ENCODE results near the gene MAF. TPM values are rescaled to one million over a fixed set of nuclear protein-coding genes. Genes with fewer than 3 reads are reported as not detected.

MAF gene
- total and polyA plus RNA-seq, 2 experiments from 2014 or later = 31.6 to 85.0 TPM

DNA sequence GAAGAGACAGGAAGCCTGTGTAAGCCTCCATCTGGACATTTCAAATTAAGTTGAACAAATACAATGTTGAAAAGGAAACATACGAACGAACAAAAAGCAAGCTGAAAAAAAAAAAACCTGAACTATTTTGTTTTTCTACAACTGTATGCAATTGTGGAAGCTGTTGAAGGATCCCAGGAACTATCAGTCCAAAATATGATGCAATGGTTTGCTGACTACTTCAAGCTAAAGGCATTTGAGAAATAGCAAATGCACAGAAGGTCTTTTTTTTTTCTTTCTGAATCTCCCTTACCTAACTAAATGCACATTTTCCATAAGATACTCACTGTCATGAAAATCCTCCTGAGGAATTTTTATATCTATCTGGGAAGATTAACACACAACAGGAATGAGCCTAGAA, 40.2 kb downstream of the MAF start:
- H3K36me3 ChIP-seq (replicated peaks; ENCODE audit: insufficient read depth, low read depth) = no peaks in the 10 kb centered on the region
- DNase-seq (ENCODE audit: low spot score) = no peak
- 71% methylated on average over 2 of the region's 2 CpGs for WGBS (ENCODE audit: low lambda C conversion rate, missing lambda C conversion rate)
- no peaks in the 10 kb centered on the region for H4K20me1 ChIP-seq (ENCODE audit: insufficient read depth, poor library complexity, severe bottlenecking)
- H3K4me2 ChIP-seq = no peak overlapping the region
- H3K9me2 ChIP-seq (replicated peaks; ENCODE audit: insufficient read depth) = no peaks in the 10 kb centered on the region
- no peak overlapping the region for H3K27ac ChIP-seq
- no peak for TF ChIP-seq EZH2phosphoT487 (IDR thresholded peaks at IDR 0.05; ENCODE audit: low read depth, severe bottlenecking, unreplicated experiment)
- TF ChIP-seq, protein P1, sequence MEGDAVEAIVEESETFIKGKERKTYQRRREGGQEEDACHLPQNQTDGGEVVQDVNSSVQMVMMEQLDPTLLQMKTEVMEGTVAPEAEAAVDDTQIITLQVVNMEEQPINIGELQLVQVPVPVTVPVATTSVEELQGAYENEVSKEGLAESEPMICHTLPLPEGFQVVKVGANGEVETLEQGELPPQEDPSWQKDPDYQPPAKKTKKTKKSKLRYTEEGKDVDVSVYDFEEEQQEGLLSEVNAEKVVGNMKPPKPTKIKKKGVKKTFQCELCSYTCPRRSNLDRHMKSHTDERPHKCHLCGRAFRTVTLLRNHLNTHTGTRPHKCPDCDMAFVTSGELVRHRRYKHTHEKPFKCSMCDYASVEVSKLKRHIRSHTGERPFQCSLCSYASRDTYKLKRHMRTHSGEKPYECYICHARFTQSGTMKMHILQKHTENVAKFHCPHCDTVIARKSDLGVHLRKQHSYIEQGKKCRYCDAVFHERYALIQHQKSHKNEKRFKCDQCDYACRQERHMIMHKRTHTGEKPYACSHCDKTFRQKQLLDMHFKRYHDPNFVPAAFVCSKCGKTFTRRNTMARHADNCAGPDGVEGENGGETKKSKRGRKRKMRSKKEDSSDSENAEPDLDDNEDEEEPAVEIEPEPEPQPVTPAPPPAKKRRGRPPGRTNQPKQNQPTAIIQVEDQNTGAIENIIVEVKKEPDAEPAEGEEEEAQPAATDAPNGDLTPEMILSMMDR (IDR thresholded peaks at IDR 0.05; ENCODE audit: poor library complexity) = no peak
- TF ChIP-seq EZH2 (IDR thresholded peaks at IDR 0.05; ENCODE audit: borderline replicate concordance) = no peak
- no peak overlapping the region for H2AFZ ChIP-seq
- no peak overlapping the region for H3K4me3 ChIP-seq
- no peaks in the 10 kb centered on the region for H3K9me3 ChIP-seq (ENCODE audit: low read depth)
- H3K27me3 ChIP-seq = no peaks in the 10 kb centered on the region
- no peaks in the 10 kb centered on the region for H3K79me2 ChIP-seq
- peaks cover 13% of the 10 kb centered on the region for H3K4me1 ChIP-seq (ENCODE audit: insufficient read depth)

DNA sequence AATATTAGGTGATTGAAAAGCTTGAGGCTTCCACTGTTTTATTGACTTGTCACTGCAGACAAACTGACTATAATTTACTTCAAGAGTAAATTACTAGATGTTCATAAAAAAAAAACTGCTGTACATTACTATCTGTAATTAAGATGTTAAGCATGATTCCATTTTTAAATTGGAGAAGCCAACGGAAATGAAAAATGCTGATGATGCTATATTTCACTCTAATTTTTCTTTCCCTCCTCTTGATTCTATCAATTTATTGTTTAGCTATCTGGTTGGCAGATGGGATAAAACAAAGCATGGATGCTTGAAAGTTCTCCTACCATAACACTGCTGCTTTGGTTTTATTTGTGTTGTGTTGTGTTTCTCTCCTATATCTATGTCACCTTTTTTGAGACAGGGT, 41.0 kb downstream of the MAF start:
- Histone ChIP-seq H3K27ac (no peak overlapping the region), H4K20me1 (ENCODE audit: insufficient read depth, poor library complexity, severe bottlenecking) (no peaks in the 10 kb centered on the region), H3K4me1 (ENCODE audit: insufficient read depth) (peaks cover 8% of the 10 kb centered on the region), H3K4me2 (no peak overlapping the region), H2AFZ (no peak overlapping the region), H3K79me2 (no peaks in the 10 kb centered on the region), H3K36me3 (replicated peaks; ENCODE audit: insufficient read depth, low read depth) (no peaks in the 10 kb centered on the region), H3K27me3 (no peaks in the 10 kb centered on the region), H3K9me2 (replicated peaks; ENCODE audit: insufficient read depth) (no peaks in the 10 kb centered on the region), H3K4me3 (no peak overlapping the region), H3K9me3 (ENCODE audit: low read depth) (no peaks in the 10 kb centered on the region)
- 41% methylated on average over 1 of the region's 1 CpG for WGBS (ENCODE audit: low lambda C conversion rate, missing lambda C conversion rate)
- TF ChIP-seq EZH2phosphoT487 (IDR thresholded peaks at IDR 0.05; ENCODE audit: low read depth, severe bottlenecking, unreplicated experiment) = no peak
- no peak for TF ChIP-seq EZH2 (IDR thresholded peaks at IDR 0.05; ENCODE audit: borderline replicate concordance)
- TF ChIP-seq, protein P1 (IDR thresholded peaks at IDR 0.05; ENCODE audit: poor library complexity) = no peak
- DNase-seq (ENCODE audit: low spot score) = no peak

DNA sequence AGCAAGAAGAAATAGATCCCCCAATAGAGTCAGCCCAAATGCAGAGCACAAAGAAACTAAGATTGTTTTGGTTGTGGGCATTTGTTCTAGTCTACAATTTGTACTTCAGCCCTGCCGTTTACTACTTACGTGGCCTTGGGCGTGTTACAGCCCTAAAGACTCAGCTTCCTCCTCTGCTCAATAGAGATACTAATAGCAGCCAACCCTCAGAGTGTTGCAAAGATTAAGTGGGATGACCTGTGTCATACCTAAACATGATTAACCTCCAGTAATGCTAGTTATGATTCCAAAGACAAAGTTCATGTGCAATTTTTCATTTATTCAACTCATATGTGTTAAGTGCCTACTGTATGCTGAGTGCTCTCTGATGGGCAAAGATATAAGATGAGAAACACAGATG, 43.1 kb downstream of the MAF start:
- Histone ChIP-seq H4K20me1 (ENCODE audit: insufficient read depth, poor library complexity, severe bottlenecking) (no peaks in the 10 kb centered on the region), H3K4me3 (no peak overlapping the region), H3K4me1 (ENCODE audit: insufficient read depth) (no peaks in the 10 kb centered on the region), H2AFZ (no peak overlapping the region), H3K36me3 (replicated peaks; ENCODE audit: insufficient read depth, low read depth) (no peaks in the 10 kb centered on the region), H3K27ac (no peak overlapping the region), H3K9me3 (ENCODE audit: low read depth) (no peaks in the 10 kb centered on the region), H3K79me2 (no peaks in the 10 kb centered on the region), H3K9me2 (replicated peaks; ENCODE audit: insufficient read depth) (no peaks in the 10 kb centered on the region), H3K4me2 (no peak overlapping the region), H3K27me3 (no peaks in the 10 kb centered on the region)
- TF ChIP-seq, protein P1 (IDR thresholded peaks at IDR 0.05; ENCODE audit: poor library complexity) = no peak
- TF ChIP-seq EZH2phosphoT487 (IDR thresholded peaks at IDR 0.05; ENCODE audit: low read depth, severe bottlenecking, unreplicated experiment) (no peak), EZH2 (IDR thresholded peaks at IDR 0.05; ENCODE audit: borderline replicate concordance) (no peak)
- no peak for DNase-seq (ENCODE audit: low spot score)
- WGBS (ENCODE audit: low lambda C conversion rate, missing lambda C conversion rate) = 51% methylated on average over 3 of the region's 3 CpGs

DNA sequence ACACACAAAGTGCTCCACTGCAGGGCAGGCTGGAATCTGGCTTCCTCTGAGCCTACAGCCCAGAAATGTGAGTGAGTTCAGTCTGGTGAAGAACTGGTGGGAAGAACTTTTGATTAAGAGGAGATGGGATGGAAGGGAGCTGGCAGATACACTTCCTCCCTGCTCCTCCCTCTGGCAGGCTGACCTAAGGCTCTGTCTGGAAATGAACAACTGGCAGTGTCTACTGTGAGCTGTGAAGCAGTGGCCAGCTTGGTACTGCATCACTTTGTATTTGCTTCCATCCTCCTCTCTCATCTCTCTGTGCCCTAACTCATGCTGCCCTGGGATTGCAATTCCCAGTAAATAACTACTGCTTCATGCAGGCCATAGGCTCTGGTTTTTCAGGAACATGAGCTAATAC, 45.6 kb downstream of the MAF start:
- Histone ChIP-seq H3K27me3 (no peaks in the 10 kb centered on the region), H3K4me3 (no peak overlapping the region), H3K27ac (no peak overlapping the region), H2AFZ (no peak overlapping the region), H3K79me2 (no peaks in the 10 kb centered on the region), H3K36me3 (replicated peaks; ENCODE audit: insufficient read depth, low read depth) (no peaks in the 10 kb centered on the region), H3K9me2 (replicated peaks; ENCODE audit: insufficient read depth) (no peaks in the 10 kb centered on the region), H4K20me1 (ENCODE audit: insufficient read depth, poor library complexity, severe bottlenecking) (no peaks in the 10 kb centered on the region), H3K9me3 (ENCODE audit: low read depth) (no peaks in the 10 kb centered on the region), H3K4me2 (no peak overlapping the region), H3K4me1 (ENCODE audit: insufficient read depth) (no peaks in the 10 kb centered on the region)
- TF ChIP-seq, protein P1 (IDR thresholded peaks at IDR 0.05; ENCODE audit: poor library complexity) = no peak
- TF ChIP-seq EZH2 (IDR thresholded peaks at IDR 0.05; ENCODE audit: borderline replicate concordance) (no peak), EZH2phosphoT487 (IDR thresholded peaks at IDR 0.05; ENCODE audit: low read depth, severe bottlenecking, unreplicated experiment) (no peak)
- no peak for DNase-seq (ENCODE audit: low spot score)
